ENCODE measurements around the gene PITPNB. TPM values are rescaled to one million over a fixed set of nuclear protein-coding genes. Genes with fewer than 3 reads are reported as not detected.

PITPNB gene
- total RNA-seq (2014; rRNA removed) = 18.3 and 24.2 TPM in 2 replicates
- 29.0 TPM for polyA plus RNA-seq (2012)

DNA sequence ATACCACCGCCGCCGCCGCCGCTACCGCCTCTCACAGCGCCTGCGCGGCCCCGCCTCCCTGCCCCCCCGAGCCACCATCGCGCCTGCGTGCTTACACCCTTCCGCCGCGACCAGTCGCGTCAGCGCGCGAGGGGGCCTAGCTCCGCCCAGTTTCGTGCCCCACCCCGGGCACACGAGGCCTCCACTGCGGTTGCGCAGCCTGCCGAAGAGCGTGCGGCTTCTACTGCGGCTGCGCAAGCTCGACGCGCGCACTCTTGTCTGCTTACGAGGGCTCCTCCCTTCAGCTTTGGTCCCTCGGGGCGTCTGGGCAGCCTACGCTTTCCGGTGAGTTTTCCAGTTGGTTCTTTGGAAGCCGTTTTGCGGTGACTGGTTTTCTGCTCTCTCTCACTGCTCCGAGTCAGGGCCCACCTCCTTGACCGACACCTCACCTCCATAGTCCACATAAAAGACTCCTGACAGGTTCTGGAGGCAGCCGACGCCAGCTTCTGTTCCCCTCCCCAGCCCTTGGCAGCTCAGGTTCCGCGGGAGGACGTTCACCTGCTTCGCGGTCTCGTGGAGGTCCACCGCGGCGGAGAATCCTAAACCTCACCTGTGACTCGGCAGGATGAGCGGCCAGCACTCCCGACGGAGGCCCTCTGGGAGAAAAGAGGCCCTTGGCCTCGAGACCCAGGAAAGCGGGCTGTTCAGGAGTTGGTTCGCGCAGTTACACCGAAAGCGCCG, at the start of gene PITPNB:
PITPNB (minus strand) TSS at position 35 of the 720 bp plus-strand sequence. CDS start 65 bp downstream, outside the sequence.
- peak; percentile 98 for DNase-seq (ENCODE audit: low read depth)

DNA sequence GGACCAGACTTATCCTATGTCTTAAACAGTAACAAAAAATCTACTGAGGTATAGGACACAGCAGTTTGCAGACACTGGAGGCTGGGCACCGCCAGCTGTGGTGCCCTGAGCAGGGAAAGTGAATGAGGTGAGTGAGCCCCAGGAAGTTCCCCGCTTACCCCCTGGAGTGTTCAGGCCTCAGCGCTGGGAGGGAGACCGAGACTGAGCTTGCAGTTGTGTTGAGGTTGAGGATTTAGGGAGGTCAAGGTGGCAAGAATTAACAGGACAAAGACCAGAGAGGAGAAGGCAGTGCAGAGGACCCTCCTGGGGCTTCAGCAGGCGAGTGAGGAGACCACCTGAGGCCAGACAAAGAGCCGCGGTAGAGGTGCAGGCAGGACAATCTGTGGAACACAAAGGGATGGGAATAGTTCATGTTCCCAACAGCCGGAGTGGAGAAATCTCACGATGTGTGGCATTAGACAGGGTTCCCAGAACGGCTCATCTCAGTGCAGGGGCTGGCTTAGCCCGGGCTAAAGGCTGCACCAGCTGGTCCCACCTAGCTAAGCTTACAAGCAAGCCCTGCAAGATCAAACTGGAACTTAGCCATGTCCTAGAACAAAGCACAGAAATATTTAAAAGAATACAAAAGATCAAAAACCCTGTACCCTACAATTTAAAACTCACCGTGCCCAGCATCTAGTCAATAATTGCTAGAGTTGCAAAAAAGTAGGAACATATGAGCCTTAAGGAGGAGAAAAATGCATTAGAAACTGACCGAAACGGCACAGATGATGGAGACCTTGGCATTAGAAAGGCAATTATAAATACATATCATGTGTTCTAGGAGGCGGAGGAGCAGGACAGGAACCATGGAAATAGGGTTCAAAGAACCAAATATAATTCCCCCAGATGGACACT, 47.4 kb upstream of the PITPNB start:
- no peak for DNase-seq (ENCODE audit: low read depth)

- DNase-seq (ENCODE audit: low read depth) = peak; percentile 92
These were observed 43.4 kb upstream of the PITPNB start for GRCh38 chr22:27962268-27963044.

GRCh38 chr22:27961680-27962079, 42.6 kb upstream of the PITPNB start:
- DNase-seq (ENCODE audit: low read depth) = no peak

GRCh38 chr22:27961182-27961581, 42.1 kb upstream of the PITPNB start:
- DNase-seq (ENCODE audit: low read depth) = no peak

- DNase-seq (ENCODE audit: low read depth) = no peak
These were observed 40.5 kb upstream of the PITPNB start for GRCh38 chr22:27959335-27960090.

DNA sequence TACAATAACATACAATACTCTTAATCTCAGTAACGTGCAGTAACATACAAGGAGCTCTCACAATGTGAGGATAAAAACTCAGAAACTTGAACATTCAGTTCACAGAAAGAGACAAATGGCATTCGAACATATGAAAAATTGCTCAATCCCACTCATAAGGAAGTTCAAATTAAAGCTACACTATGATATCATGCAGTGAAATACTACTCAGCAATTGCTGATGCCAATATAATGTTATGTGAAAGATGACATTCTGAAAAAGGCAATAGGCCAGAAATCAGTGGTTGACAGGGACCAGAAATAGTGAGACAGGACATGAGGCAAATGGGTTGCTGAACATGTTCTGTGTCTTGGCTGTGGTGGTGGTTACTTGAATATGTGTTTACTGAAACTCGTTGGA, 33.7 kb upstream of the PITPNB start:
- peak; percentile 18 for DNase-seq (ENCODE audit: low read depth)

GRCh38 chr22:27952091-27952490, 33.0 kb upstream of the PITPNB start:
- peak; percentile 76 for DNase-seq (ENCODE audit: low read depth)

DNA sequence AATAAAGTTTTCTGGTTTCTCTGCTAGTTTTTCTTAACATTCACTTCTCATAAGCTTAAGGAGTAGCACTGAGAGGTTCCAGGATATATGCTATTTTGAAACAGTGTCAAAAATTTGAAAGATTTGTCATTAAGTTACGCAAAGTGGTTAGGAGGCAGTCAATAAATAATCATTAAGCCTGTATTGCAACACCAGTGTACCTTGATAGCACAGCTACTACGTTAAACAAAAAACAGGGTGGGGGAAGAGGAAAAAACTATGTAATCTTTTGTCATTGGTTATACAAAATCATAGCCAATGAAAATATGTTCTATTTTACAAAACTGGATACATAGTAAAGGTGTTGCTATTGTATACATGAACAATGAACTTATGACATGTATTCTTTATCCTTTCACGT, 30.4 kb upstream of the PITPNB start:
- DNase-seq (ENCODE audit: low read depth) = no peak

DNA sequence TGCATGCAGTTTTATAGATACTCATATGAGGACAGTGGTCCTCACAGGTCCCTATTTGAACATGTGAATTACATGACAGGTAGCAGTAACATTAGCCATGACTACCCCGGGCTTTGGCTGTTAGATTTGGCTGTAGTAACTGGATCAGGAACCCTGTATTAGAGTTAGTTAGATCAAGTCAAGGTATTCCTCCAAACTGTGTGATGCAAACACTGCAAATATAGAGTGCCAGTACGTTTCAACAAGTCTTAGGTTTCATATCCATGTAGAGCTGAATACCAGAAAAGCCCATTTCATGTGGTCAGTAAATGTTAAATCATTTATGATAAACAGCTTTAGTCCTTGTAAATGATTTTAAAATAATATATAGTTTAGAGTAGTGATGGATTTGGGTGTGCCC, 29.5 kb upstream of the PITPNB start:
- DNase-seq (ENCODE audit: low read depth) = no peak

DNA sequence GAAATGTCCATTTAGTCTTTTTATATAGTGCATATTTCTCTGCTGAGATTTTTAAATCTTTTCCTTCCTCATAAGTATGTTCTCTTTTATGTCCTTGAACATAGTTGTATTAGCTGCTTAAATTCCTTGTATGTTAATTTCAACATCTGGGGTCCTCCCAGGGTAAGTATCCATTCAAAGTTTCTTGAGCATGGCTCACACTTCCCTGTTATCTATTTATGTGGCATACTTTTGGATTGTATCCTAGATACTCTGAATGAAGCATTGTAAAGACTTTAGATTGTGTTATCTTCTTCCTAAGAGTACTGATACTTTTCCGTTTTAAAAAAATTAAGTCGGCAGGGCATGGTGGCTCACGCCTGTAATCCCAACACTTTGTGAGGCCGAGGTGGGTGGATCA, 28.4 kb upstream of the PITPNB start:
- DNase-seq (ENCODE audit: low read depth) = no peak

- no peak for DNase-seq (ENCODE audit: low read depth)
These were observed 22.1 kb upstream of the PITPNB start for GRCh38 chr22:27941143-27941542.

GRCh38 chr22:27937453-27937852, 18.4 kb upstream of the PITPNB start:
- DNase-seq (ENCODE audit: low read depth) = no peak

- DNase-seq (ENCODE audit: low read depth) = no peak
These were observed 16.8 kb upstream of the PITPNB start for GRCh38 chr22:27935897-27936296.

- DNase-seq (ENCODE audit: low read depth) = no peak
These were observed 15.0 kb upstream of the PITPNB start for GRCh38 chr22:27934069-27934468.

DNA sequence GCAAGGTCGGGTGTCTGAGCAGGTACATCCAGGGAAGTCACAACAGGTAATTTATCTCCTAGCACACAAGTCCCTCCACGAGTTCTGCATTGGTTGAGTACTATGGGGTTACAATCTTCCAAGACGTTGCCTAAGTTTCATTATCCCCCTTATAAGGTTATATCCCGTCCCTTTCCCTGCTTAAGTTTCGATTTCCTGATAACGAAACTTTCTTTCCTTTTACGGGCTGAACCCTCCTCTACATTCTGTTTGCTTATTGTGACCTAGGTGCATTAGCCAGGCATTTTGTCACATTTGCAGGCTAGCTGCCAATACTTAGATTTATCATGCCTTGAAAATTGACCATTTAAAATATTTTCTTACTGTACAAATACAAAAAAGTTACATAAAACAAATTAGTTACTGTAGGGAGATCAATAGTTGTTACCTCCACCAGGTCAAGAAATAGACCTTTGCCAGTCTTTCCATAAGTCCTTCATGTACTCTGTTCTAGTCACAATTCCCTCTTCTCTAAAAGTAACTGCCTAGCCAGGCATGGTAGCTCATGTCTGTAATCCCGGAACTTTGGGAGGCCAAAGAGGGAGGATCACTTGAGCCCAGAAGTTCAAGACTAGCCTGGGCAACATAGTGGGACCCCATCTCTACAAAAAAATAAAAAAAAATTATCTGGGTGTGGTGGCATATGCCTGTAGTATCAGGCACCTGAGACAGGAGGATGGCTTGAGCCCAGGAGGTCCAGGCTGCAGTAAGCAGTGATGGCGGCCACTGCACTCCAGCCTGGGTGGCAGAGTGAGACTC, 14.3 kb upstream of the PITPNB start:
- no peak for DNase-seq (ENCODE audit: low read depth)

DNA sequence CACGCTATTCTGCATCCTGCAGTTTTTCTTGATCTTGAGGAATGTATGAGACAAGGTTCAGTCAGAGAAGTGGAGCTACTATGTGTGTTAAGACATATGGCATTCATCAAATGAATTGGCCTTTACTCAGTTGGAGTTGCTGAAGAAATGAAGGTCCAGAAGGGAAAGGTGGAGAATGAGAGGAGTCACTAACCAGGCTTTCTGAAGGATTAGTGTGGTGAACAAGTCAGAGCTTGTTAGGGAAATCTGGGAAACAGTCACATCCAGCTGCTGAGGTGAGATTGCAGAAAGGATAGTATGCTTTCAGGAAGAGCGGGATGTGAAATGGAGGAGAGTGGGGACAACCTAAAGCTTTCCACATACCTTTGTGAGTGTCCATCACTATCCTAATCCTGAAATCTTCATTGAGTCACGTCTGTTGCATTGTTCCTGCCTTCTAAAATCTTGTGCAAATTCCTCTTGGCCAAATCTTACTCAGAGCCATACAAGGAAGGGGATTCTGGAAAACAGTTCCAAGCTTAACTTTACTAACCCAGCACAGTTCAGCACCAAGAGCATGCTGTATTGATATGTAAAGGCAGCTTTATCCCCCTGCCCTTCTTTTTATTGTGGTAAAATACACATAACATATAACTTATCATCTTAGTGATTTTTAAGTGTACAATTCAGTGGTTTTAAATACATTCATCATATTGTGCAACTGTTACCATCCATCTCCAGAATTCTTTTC, 11.4 kb upstream of the PITPNB start:
- DNase-seq (ENCODE audit: low read depth) = no peak

GRCh38 chr22:27927608-27928007, 8.6 kb upstream of the PITPNB start:
- no peak for DNase-seq (ENCODE audit: low read depth)

DNA sequence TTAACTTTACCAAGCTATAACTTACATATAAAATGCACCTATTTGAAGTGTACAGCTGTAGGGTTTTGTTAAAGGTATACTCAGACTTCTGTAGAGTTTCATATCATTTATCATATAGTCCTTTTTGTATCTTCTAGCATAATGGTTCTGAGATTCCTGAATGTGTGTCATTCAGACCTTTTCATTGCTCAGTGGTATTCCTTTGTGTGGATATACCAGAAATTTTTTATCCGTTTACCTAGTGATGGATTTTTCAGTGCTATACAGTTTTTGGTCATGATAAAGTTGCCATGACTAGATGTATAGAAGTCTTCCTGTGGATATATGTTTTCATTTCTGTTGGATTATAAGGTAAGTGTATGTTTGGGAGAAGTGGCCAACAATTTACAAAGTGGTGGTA, 6.3 kb upstream of the PITPNB start:
- DNase-seq (ENCODE audit: low read depth) = no peak
